Upper lobe of left lung (tissue), 6 donors: Measurements from ENCODE around the gene CLIP2. TPM values are rescaled to one million over a fixed set of nuclear protein-coding genes. Genes with fewer than 3 reads are reported as not detected.
"Not testable (repeated sequence)": the region's sequence is repeated elsewhere in the genome, so short reads cannot be mapped to it uniquely, and the experiment has no call there.

ENCODE experiments used
- ATAC-seq, 2 donors: fragments of 200-7000 bp; cut with Tn5 transposase; one replicate each; pipeline ENCODE4 v1.9.1; 2022; ENCODE audit warnings: mild to moderate bottlenecking in 2 of 2, moderate library complexity in 2 of 2; ENCODE audit not compliant: low FRiP score in 2 of 2
- DNase-seq, 2 donors: peaks; one replicate each; pipeline ENCODE4 v3.0.0-alpha.2; 2019 to 2020
- H3K27ac ChIP-seq, 4 donors: fragments of 200-600 bp; sonication (generic); one replicate each; pipeline ENCODE4 v1.5.1; 2016 to 2019
- H3K27me3 ChIP-seq, 4 donors: fragments of 200-600 bp; sonication (generic); one replicate each; pipeline ENCODE4 v1.5.1; 2017 to 2019
- H3K36me3 ChIP-seq, 4 donors: fragments of 200-600 bp; sonication (generic); one replicate each; pipeline ENCODE4 v1.5.1; 2016 to 2019
- H3K4me1 ChIP-seq, 4 donors: fragments of 200-600 bp; sonication (generic); one replicate each; pipeline ENCODE4 v1.5.1; 2018 to 2019
- H3K4me3 ChIP-seq, 4 donors: fragments of 200-600 bp; sonication (generic); one replicate each; pipeline ENCODE4 v1.5.1; 2017 to 2019; ENCODE audit warnings: mild to moderate bottlenecking in 2 of 4, moderate library complexity in 1 of 4
- H3K9me3 ChIP-seq, 4 donors: fragments of 200-600 bp; sonication (generic); one replicate each; pipeline ENCODE4 v1.5.1; 2018 to 2019
- EP300 ChIP-seq, 4 donors: sonication (generic); formaldehyde crosslinking; IDR thresholded peaks; one replicate each; pipeline ENCODE4 v1.5.1; 2017; ENCODE audit warnings: antibody characterized with exemption in 4 of 4, control low read depth in 2 of 4
- POLR2A ChIP-seq, 4 donors: fragments of 450-650 bp; IDR thresholded peaks; one replicate each; pipeline ENCODE4 v1.5.1; 2016 to 2017; ENCODE audit warnings: antibody characterized with exemption in 4 of 4, mild to moderate bottlenecking in 2 of 4
- POLR2AphosphoS5 ChIP-seq, 2 donors: sonication (generic); formaldehyde crosslinking; IDR thresholded peaks; one replicate each; pipeline ENCODE4 v1.5.1; 2017; ENCODE audit warnings: antibody characterized with exemption in 2 of 2
- WGBS, 2 donors: methylation state at CpG; one replicate each; pipeline ENCODE4 v1.1.5; 2017 to 2018; 5-methylcytosine and 5-hydroxymethylcytosine counted together
- total RNA-seq, 6 donors: library from RNA; depleted of rRNA in 4 of 6; stranded (reverse); fragments of >200 nt in 4 of 6; gene quantifications; one replicate each; pipeline versions ENCODE4 v1.1.0 to v1.2.1, GENCODE V29; 2016 to 2021
- TF ChIP-seq, protein P1 (sequence below), 6 experiments: fragments of 450-650 bp in 4 of 6; fragments of 200-600 bp in 2 of 6; sonication (generic) in 2 of 6; IDR thresholded peaks; one replicate each; pipeline ENCODE4 v1.5.1; 2016 to 2019; ENCODE audit warnings: antibody characterized with exemption in 6 of 6
- donor health status: DM: no; HTN: no; CAD: no; lungs with moderate emphysema.
- donor health status: DM: no; HTN: yes; CAD: no; lungs with severe emphysema.

Gene CLIP2
- total RNA-seq, 6 donors from 2014 or later = 12.1 to 55.5 (median 24.8) TPM

DNA sequence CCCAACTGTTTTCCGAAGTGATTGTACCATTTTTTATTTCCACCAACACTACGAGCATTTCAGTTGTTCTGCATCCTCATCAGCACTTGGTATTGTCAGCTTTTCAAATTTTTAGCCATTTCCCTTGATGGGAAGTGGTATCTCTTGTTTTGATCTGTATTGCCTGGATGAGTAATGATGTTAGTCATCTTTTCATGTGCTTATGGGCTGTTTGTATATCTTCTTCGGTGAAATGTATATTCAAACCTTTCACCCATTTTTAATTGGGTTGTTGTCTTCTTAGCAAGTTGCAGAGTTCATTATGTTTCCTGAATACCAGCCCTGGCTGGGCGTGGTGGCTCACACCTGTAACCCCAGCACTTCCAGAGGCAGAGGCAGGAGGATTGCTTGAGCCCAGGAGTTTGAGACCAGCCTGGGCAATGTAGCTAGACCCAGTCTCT is 22.1 kb downstream of the CLIP2 start:
- peaks cover 3 to 17% (median 13%) of the 10 kb centered on the region in 4 donors for H3K4me1 ChIP-seq
- no peaks in the 10 kb centered on the region for H3K9me3 ChIP-seq
- no peak for TF ChIP-seq POLR2A (IDR thresholded peaks at IDR 0.05)
- TF ChIP-seq POLR2AphosphoS5 (IDR thresholded peaks at IDR 0.05) = no peak
- TF ChIP-seq, protein P1, sequence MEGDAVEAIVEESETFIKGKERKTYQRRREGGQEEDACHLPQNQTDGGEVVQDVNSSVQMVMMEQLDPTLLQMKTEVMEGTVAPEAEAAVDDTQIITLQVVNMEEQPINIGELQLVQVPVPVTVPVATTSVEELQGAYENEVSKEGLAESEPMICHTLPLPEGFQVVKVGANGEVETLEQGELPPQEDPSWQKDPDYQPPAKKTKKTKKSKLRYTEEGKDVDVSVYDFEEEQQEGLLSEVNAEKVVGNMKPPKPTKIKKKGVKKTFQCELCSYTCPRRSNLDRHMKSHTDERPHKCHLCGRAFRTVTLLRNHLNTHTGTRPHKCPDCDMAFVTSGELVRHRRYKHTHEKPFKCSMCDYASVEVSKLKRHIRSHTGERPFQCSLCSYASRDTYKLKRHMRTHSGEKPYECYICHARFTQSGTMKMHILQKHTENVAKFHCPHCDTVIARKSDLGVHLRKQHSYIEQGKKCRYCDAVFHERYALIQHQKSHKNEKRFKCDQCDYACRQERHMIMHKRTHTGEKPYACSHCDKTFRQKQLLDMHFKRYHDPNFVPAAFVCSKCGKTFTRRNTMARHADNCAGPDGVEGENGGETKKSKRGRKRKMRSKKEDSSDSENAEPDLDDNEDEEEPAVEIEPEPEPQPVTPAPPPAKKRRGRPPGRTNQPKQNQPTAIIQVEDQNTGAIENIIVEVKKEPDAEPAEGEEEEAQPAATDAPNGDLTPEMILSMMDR (IDR thresholded peaks at IDR 0.05) = no peak
- no peak for TF ChIP-seq EP300 (IDR thresholded peaks at IDR 0.05)
- H3K27me3 ChIP-seq = no peaks in the 10 kb centered on the region
- ATAC-seq (no peak), DNase-seq (no peak)
- H3K36me3 ChIP-seq = no peaks in the 10 kb centered on the region
- no peak overlapping the region for H3K4me3 ChIP-seq
- H3K27ac ChIP-seq = no peak overlapping the region
- WGBS, 2 donors = 75 to 81% methylated on average over 4 of the region's 4 CpGs

- Histone ChIP-seq H3K4me3 (no peak overlapping the region), H3K4me1 (peaks cover 0 to 5% (median 2%) of the 10 kb centered on the region in 4 donors), H3K27ac (no peak overlapping the region), H3K9me3 (no peaks in the 10 kb centered on the region), H3K27me3 (no peaks in the 10 kb centered on the region), H3K36me3 (peaks cover 0 to 2% (median under 1%) of the 10 kb centered on the region in 4 donors)
- DNase-seq (no peak), ATAC-seq (no peak)
- TF ChIP-seq, protein P1 (IDR thresholded peaks at IDR 0.05) = no peak
- TF ChIP-seq EP300 (IDR thresholded peaks at IDR 0.05) (no peak), POLR2AphosphoS5 (IDR thresholded peaks at IDR 0.05) (no peak), POLR2A (IDR thresholded peaks at IDR 0.05) (no peak)
- 77 to 78% methylated on average over 8 to 16 of the region's 16 CpGs for WGBS, 2 donors
Observed at GRCh38 chr7:74312418-74313028, 23.3 kb downstream of the CLIP2 start.

- WGBS, 2 donors = 59 to 80% methylated on average over 4 of the region's 4 CpGs
- not testable (repeated sequence) for H3K4me3 ChIP-seq, DNase-seq
Observed at GRCh38 chr7:74315891-74316290, 26.7 kb downstream of the CLIP2 start.

GRCh38 chr7:74317146-74317782 is 28.1 kb downstream of the CLIP2 start:
- no peak for ATAC-seq
- WGBS, 2 donors = 93 to 94% methylated on average over 9 to 19 of the region's 20 CpGs

More at GRCh38 chr7:74315891-74316290, 26.7 kb downstream of the CLIP2 start:
- H3K27me3 ChIP-seq, H3K36me3 ChIP-seq, ATAC-seq, H3K4me1 ChIP-seq, H3K9me3 ChIP-seq, H3K27ac ChIP-seq: not testable (repeated sequence)

GRCh38 chr7:74318043-74318442 is 28.8 kb downstream of the CLIP2 start:
- DNase-seq (no peak), ATAC-seq (no peak)
- TF ChIP-seq POLR2AphosphoS5 (IDR thresholded peaks at IDR 0.05) (no peak), POLR2A (IDR thresholded peaks at IDR 0.05) (no peak), EP300 (IDR thresholded peaks at IDR 0.05) (no peak)
- TF ChIP-seq, protein P1 (IDR thresholded peaks at IDR 0.05) = no peak
- 95 to 96% methylated on average over 8 of the region's 8 CpGs for WGBS, 2 donors
- Histone ChIP-seq H3K9me3 (no peaks in the 10 kb centered on the region), H3K27me3 (no peaks in the 10 kb centered on the region), H3K36me3 (peaks cover 0 to 10% (median 3%) of the 10 kb centered on the region in 4 donors), H3K4me3 (no peak overlapping the region), H3K27ac (no peak overlapping the region), H3K4me1 (peaks cover 0 to 3% (median 0%) of the 10 kb centered on the region in 4 donors)

More at GRCh38 chr7:74317146-74317782, 28.1 kb downstream of the CLIP2 start:
- Histone ChIP-seq H3K9me3 (no peaks in the 10 kb centered on the region), H3K4me1 (peaks cover 0 to 3% (median 0%) of the 10 kb centered on the region in 4 donors), H3K36me3 (peaks cover 0 to 7% (median 3%) of the 10 kb centered on the region in 4 donors), H3K27ac (no peak overlapping the region), H3K27me3 (no peaks in the 10 kb centered on the region), H3K4me3 (no peak overlapping the region)
- peak in 1 of 2 donors; percentile 75 for DNase-seq
- TF ChIP-seq, protein P1 (IDR thresholded peaks at IDR 0.05) = no peak
- TF ChIP-seq POLR2A (IDR thresholded peaks at IDR 0.05) = no peak
- no peak for TF ChIP-seq POLR2AphosphoS5 (IDR thresholded peaks at IDR 0.05)
- TF ChIP-seq EP300 (IDR thresholded peaks at IDR 0.05) = no peak
